HEK293 (cell line): Measurements from ENCODE around the gene UBAC2.

Experiments
- CTCF ChIA-PET: fragments of 350-600 bp; formaldehyde crosslinking; extraction: SDS; loops from one replicate; lab custom pipeline; 2021; ENCODE audit warnings: antibody characterized with exemption; lab: Yijun Ruan, JAX
- POLR2A ChIA-PET: fragments of 300-600 bp; formaldehyde crosslinking; extraction: SDS; loops from one replicate; lab custom pipeline; 2020; ENCODE audit warnings: antibody characterized with exemption, inconsistent platforms; lab: Yijun Ruan, JAX
- H3K27ac ChIP-seq: fragments of 200-500 bp; sonication (Bioruptor generic); 2 replicates; pipeline ENCODE4 v1.5.1; 2014; ENCODE audit warnings: low read depth, low read length, control low read depth, inconsistent platforms; ENCODE audit errors: extremely low read depth
- H3K36me3 ChIP-seq, 2 experiments: fragments of 200-500 bp in 1 of 2; sonication (Bioruptor generic) in 1 of 2; 1 replicate in 1 of 2; 2 replicates in 1 of 2; pipeline ENCODE4 v1.5.1; 2014 to 2017; ENCODE audit warnings: inconsistent platforms in 2 of 2, low read length in 2 of 2; ENCODE audit not compliant: control insufficient read depth in 2 of 2, insufficient read depth in 1 of 2
- H3K4me1 ChIP-seq: fragments of 200-500 bp; sonication (Bioruptor generic); 2 replicates; pipeline ENCODE4 v1.5.1; 2014; ENCODE audit warnings: mild to moderate bottlenecking, low read length, inconsistent platforms; ENCODE audit not compliant: control insufficient read depth, insufficient read depth
- H3K4me3 ChIP-seq: 2 replicates; pipeline ENCODE4 v1.5.1; 2011; ENCODE audit warnings: low read depth, mild to moderate bottlenecking, control low read depth, low read length, moderate library complexity
- H3K9me3 ChIP-seq: fragments of 200-500 bp; sonication (Bioruptor generic); 2 replicates; pipeline ENCODE4 v1.5.1; 2014; ENCODE audit warnings: low read depth, low read length, inconsistent platforms; ENCODE audit not compliant: control insufficient read depth, insufficient read depth
- EGR2 ChIP-seq: fragments of 450-650 bp; formaldehyde crosslinking; IDR thresholded peaks from 2 replicates; pipeline ENCODE4 v1.5.1; 2016; ENCODE audit warnings: low read depth, missing biosample characterization, missing genetic modification characterization
- GLI2 ChIP-seq: fragments of 450-650 bp; formaldehyde crosslinking; IDR thresholded peaks from 2 replicates; pipeline ENCODE4; 2017; ENCODE audit warnings: missing biosample characterization, missing genetic modification characterization, low read depth, borderline replicate concordance
- HOXD13 ChIP-seq: sonication (generic); formaldehyde crosslinking; IDR thresholded peaks from 2 replicates; pipeline ENCODE4 v1.8.0; 2022; ENCODE audit warnings: missing genetic modification reagents, borderline replicate concordance
- PBX3 ChIP-seq: sonication (generic); formaldehyde crosslinking; IDR thresholded peaks from 2 replicates; pipeline ENCODE4 v1.8.1; 2022; ENCODE audit warnings: mild to moderate bottlenecking, moderate library complexity, missing genetic modification reagents
- REPIN1 ChIP-seq: fragments of 450-650 bp; formaldehyde crosslinking; IDR thresholded peaks from 2 replicates; pipeline ENCODE4 v1.5.1; 2017; ENCODE audit warnings: missing biosample characterization, missing genetic modification characterization, low read depth
- WT1 ChIP-seq: fragments of 450-650 bp; formaldehyde crosslinking; IDR thresholded peaks from 2 replicates; pipeline ENCODE4 v1.5.1; 2016; ENCODE audit warnings: missing biosample characterization, missing genetic modification characterization
- YY2 ChIP-seq: fragments of 450-650 bp; formaldehyde crosslinking; IDR thresholded peaks from 2 replicates; pipeline ENCODE4 v1.5.1; 2016; ENCODE audit warnings: missing biosample characterization, missing genetic modification characterization
- ZBTB17 ChIP-seq: fragments of 450-650 bp; formaldehyde crosslinking; IDR thresholded peaks from 2 replicates; pipeline ENCODE4 v1.5.1; 2016; ENCODE audit warnings: missing biosample characterization, missing genetic modification characterization
- ZNF114 ChIP-seq: fragments of 450-650 bp; formaldehyde crosslinking; IDR thresholded peaks from 2 replicates; pipeline ENCODE4 v1.5.0; 2017; ENCODE audit warnings: missing biosample characterization, missing genetic modification characterization
- ZNF138 ChIP-seq: fragments of 450-650 bp; formaldehyde crosslinking; IDR thresholded peaks from 2 replicates; pipeline ENCODE4 v1.5.1; 2016; ENCODE audit warnings: missing biosample characterization, missing genetic modification characterization, borderline replicate concordance
- ZNF16 ChIP-seq: fragments of 450-650 bp; formaldehyde crosslinking; IDR thresholded peaks from 2 replicates; pipeline ENCODE4 v1.5.1; 2016; ENCODE audit warnings: low read depth, missing biosample characterization, missing genetic modification characterization
- ZNF169 ChIP-seq: fragments of 450-650 bp; formaldehyde crosslinking; IDR thresholded peaks from 2 replicates; pipeline ENCODE4 v1.5.1; 2016; ENCODE audit warnings: missing biosample characterization, missing genetic modification characterization
- ZNF19 ChIP-seq: fragments of 450-650 bp; formaldehyde crosslinking; IDR thresholded peaks from 2 replicates; pipeline ENCODE4; 2016; ENCODE audit warnings: missing biosample characterization, missing genetic modification characterization, low read depth
- ZNF23 ChIP-seq: fragments of 450-650 bp; formaldehyde crosslinking; IDR thresholded peaks from 2 replicates; pipeline ENCODE4 v1.5.1; 2016; ENCODE audit warnings: missing biosample characterization, missing genetic modification characterization, borderline replicate concordance
- ZNF292 ChIP-seq: fragments of 450-650 bp; formaldehyde crosslinking; IDR thresholded peaks from 2 replicates; pipeline ENCODE4 v1.5.1; 2016; ENCODE audit warnings: low read depth, missing biosample characterization, missing genetic modification characterization, borderline replicate concordance
- ZNF426 ChIP-seq: fragments of 450-650 bp; formaldehyde crosslinking; IDR thresholded peaks from 2 replicates; pipeline ENCODE4 v1.5.1; 2017; ENCODE audit warnings: missing biosample characterization, missing genetic modification characterization, mild to moderate bottlenecking, inconsistent platforms, moderate library complexity
- ZNF488 ChIP-seq: fragments of 450-650 bp; formaldehyde crosslinking; IDR thresholded peaks from 2 replicates; pipeline ENCODE4 v1.5.1; 2016; ENCODE audit warnings: missing biosample characterization, missing genetic modification characterization
- ZNF521 ChIP-seq: fragments of 450-650 bp; formaldehyde crosslinking; IDR thresholded peaks from 2 replicates; pipeline ENCODE4 v1.5.1; 2017; ENCODE audit warnings: missing biosample characterization, mild to moderate bottlenecking, missing genetic modification characterization
- ZNF529 ChIP-seq: fragments of 450-650 bp; formaldehyde crosslinking; IDR thresholded peaks from 2 replicates; pipeline ENCODE4 v1.5.1; 2017; ENCODE audit warnings: missing genetic modification characterization, missing biosample characterization; ENCODE audit not compliant: insufficient replicate concordance
- ZNF555 ChIP-seq: fragments of 450-650 bp; formaldehyde crosslinking; conservative IDR thresholded peaks from 2 replicates; pipeline ENCODE4 v1.5.1; 2017; ENCODE audit warnings: missing biosample characterization, mild to moderate bottlenecking, missing genetic modification characterization, inconsistent platforms
- ZNF610 ChIP-seq: fragments of 450-650 bp; formaldehyde crosslinking; IDR thresholded peaks from 2 replicates; pipeline ENCODE4 v1.5.1; 2016; ENCODE audit warnings: missing biosample characterization, missing genetic modification characterization, borderline replicate concordance
- ZNF624 ChIP-seq: fragments of 450-650 bp; formaldehyde crosslinking; IDR thresholded peaks from 2 replicates; pipeline ENCODE4 v1.5.1; 2017; ENCODE audit warnings: missing biosample characterization, missing genetic modification characterization
- ZNF654 ChIP-seq: fragments of 450-650 bp; formaldehyde crosslinking; IDR thresholded peaks from 2 replicates; pipeline ENCODE4 v1.5.1; 2016; ENCODE audit warnings: low read depth, missing biosample characterization, missing genetic modification characterization
- ZNF76 ChIP-seq: fragments of 450-650 bp; formaldehyde crosslinking; IDR thresholded peaks from 2 replicates; pipeline ENCODE4; 2016; ENCODE audit warnings: low read depth, missing biosample characterization, missing genetic modification characterization, borderline replicate concordance
- ZNF785 ChIP-seq: fragments of 450-650 bp; formaldehyde crosslinking; IDR thresholded peaks from 2 replicates; pipeline ENCODE4 v1.5.1; 2016; ENCODE audit warnings: missing biosample characterization, missing genetic modification characterization
- ZNF837 ChIP-seq: fragments of 450-650 bp; formaldehyde crosslinking; IDR thresholded peaks from 2 replicates; pipeline ENCODE4 v1.5.1; 2016; ENCODE audit warnings: missing biosample characterization, missing genetic modification characterization
- TF ChIP-seq, protein P1 (sequence below): fragments of 450-650 bp; formaldehyde crosslinking; IDR thresholded peaks from 2 replicates; pipeline ENCODE4 v1.5.0; 2017; ENCODE audit warnings: missing biosample characterization, missing genetic modification characterization, borderline replicate concordance
- TF ChIP-seq, protein P2 (sequence below): fragments of 450-650 bp; formaldehyde crosslinking; IDR thresholded peaks from 2 replicates; pipeline ENCODE4 v1.5.1; 2016; ENCODE audit warnings: missing biosample characterization, missing genetic modification characterization
- TF ChIP-seq, protein P3 (sequence below): fragments of 450-650 bp; formaldehyde crosslinking; IDR thresholded peaks from 2 replicates; pipeline ENCODE4 v1.5.1; 2016; ENCODE audit warnings: missing biosample characterization, missing genetic modification characterization

UBAC2 gene

DNA sequence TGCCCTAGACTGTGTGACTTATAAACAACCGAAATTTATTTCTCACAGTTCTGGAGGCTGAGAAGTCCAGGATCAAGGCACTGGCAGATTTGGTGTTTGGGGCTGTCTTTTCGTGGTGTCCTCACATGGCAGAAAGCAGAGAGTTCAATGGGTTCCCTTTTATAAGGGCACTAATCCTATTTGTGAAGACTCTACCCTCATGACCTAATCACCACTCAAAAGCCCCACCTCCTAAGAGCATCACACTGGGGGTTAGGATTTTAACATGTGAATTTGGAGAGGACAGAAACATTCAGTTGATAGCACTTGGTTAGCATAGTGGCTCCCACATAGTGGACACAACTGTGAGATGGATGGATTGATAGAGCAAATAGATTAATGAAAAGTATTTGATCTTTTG is 79.0 kb downstream of the UBAC2 start:
- H3K9me3 ChIP-seq, result no peaks in the 10 kb centered on the region
- POLR2A ChIA-PET, result no interaction called here
- no peak overlapping the region for H3K4me3 ChIP-seq
- TF ChIP-seq ZNF23 (tag by site-specific recombination), result no peak
- no peak for TF ChIP-seq ZNF521 (tag by site-specific recombination)
- no peak for TF ChIP-seq ZBTB17 (tag by site-specific recombination)
- no peak for TF ChIP-seq ZNF654 (tag by site-specific recombination)
- no peak for TF ChIP-seq HOXD13
- TF ChIP-seq ZNF114 (tag by site-specific recombination), result no peak
- TF ChIP-seq, protein P1, sequence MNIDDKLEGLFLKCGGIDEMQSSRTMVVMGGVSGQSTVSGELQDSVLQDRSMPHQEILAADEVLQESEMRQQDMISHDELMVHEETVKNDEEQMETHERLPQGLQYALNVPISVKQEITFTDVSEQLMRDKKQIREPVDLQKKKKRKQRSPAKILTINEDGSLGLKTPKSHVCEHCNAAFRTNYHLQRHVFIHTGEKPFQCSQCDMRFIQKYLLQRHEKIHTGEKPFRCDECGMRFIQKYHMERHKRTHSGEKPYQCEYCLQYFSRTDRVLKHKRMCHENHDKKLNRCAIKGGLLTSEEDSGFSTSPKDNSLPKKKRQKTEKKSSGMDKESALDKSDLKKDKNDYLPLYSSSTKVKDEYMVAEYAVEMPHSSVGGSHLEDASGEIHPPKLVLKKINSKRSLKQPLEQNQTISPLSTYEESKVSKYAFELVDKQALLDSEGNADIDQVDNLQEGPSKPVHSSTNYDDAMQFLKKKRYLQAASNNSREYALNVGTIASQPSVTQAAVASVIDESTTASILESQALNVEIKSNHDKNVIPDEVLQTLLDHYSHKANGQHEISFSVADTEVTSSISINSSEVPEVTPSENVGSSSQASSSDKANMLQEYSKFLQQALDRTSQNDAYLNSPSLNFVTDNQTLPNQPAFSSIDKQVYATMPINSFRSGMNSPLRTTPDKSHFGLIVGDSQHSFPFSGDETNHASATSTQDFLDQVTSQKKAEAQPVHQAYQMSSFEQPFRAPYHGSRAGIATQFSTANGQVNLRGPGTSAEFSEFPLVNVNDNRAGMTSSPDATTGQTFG (tag by site-specific recombination), result no peak
- no peak for TF ChIP-seq YY2
- TF ChIP-seq ZNF138 (tag by site-specific recombination), result no peak
- TF ChIP-seq ZNF16, result no peak
- TF ChIP-seq ZNF488 (tag by site-specific recombination), result no peak
- no peak for TF ChIP-seq ZNF785 (tag by site-specific recombination)
- CTCF ChIA-PET, result interaction anchor here (0.8 kb wide), 1 partner anchor 14 kb away, joined by 4 read pairs; no protein-coding TSS in a partner anchor
- no peaks in the 10 kb centered on the region for H3K4me1 ChIP-seq
- H3K27ac ChIP-seq, result no peak overlapping the region
- H3K36me3 ChIP-seq, result no peaks in the 10 kb centered on the region

DNA sequence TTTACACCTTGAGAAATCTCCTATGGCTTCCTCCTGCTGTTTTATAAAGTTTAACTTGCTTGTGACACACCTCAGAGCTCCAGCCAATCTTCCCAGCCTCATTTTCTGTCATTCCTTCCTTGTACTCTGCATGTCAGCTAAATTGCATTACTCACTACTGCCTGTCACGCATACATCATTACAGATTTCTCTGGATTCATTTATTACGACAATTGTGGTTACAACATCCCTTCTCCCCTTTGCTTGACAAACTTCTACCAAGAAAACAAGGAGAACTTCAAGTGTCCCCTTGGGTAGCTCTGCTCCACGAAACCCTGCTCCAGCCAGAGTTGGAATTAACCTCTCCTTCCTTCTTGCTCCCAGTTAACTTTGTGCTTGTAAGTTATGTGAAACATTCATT is 79.5 kb downstream of the UBAC2 start:
- H3K9me3 ChIP-seq, result no peaks in the 10 kb centered on the region
- no peaks in the 10 kb centered on the region for H3K36me3 ChIP-seq
- ChIA-PET CTCF (interaction anchor here (0.7 to 1.2 kb wide), 3 partner anchors 10 to 104 kb away, joined by 3 to 7 read pairs (median 4); no protein-coding TSS in a partner anchor), POLR2A (no interaction called here)
- H3K4me1 ChIP-seq, result no peaks in the 10 kb centered on the region
- H3K4me3 ChIP-seq, result no peak overlapping the region
- H3K27ac ChIP-seq, result no peak overlapping the region
- no peak for TF ChIP-seq ZNF610 (tag by site-specific recombination)
- TF ChIP-seq PBX3 (CRISPR knock-in tag), result no peak
- no peak for TF ChIP-seq REPIN1 (tag by site-specific recombination)
- no peak for TF ChIP-seq ZNF624
- TF ChIP-seq ZNF169 (tag by site-specific recombination), result no peak
- no peak for TF ChIP-seq WT1
- no peak for TF ChIP-seq ZNF555
- TF ChIP-seq ZNF16, result no peak
- no peak for TF ChIP-seq ZNF76 (tag by site-specific recombination)
- no peak for TF ChIP-seq ZNF529 (tag by site-specific recombination)
- TF ChIP-seq, protein P2, sequence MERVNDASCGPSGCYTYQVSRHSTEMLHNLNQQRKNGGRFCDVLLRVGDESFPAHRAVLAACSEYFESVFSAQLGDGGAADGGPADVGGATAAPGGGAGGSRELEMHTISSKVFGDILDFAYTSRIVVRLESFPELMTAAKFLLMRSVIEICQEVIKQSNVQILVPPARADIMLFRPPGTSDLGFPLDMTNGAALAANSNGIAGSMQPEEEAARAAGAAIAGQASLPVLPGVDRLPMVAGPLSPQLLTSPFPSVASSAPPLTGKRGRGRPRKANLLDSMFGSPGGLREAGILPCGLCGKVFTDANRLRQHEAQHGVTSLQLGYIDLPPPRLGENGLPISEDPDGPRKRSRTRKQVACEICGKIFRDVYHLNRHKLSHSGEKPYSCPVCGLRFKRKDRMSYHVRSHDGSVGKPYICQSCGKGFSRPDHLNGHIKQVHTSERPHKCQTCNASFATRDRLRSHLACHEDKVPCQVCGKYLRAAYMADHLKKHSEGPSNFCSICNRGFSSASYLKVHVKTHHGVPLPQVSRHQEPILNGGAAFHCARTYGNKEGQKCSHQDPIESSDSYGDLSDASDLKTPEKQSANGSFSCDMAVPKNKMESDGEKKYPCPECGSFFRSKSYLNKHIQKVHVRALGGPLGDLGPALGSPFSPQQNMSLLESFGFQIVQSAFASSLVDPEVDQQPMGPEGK (tag by site-specific recombination), result no peak
- no peak for TF ChIP-seq ZNF837 (tag by site-specific recombination)
- TF ChIP-seq ZNF19 (tag by site-specific recombination), result no peak
- TF ChIP-seq GLI2 (tag by site-specific recombination), result no peak
- TF ChIP-seq, protein P3, sequence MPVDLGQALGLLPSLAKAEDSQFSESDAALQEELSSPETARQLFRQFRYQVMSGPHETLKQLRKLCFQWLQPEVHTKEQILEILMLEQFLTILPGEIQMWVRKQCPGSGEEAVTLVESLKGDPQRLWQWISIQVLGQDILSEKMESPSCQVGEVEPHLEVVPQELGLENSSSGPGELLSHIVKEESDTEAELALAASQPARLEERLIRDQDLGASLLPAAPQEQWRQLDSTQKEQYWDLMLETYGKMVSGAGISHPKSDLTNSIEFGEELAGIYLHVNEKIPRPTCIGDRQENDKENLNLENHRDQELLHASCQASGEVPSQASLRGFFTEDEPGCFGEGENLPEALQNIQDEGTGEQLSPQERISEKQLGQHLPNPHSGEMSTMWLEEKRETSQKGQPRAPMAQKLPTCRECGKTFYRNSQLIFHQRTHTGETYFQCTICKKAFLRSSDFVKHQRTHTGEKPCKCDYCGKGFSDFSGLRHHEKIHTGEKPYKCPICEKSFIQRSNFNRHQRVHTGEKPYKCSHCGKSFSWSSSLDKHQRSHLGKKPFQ (tag by site-specific recombination), result no peak
- TF ChIP-seq ZNF426 (tag by site-specific recombination), result no peak
- no peak for TF ChIP-seq EGR2 (tag by site-specific recombination)
- TF ChIP-seq ZNF292 (tag by site-specific recombination), result no peak
